Body of pancreas (tissue), 4 donors: ENCODE measurements around the gene AP1M2. TPM values are rescaled to one million over a fixed set of nuclear protein-coding genes. Genes with fewer than 3 reads are reported as not detected.

ENCODE experiments used
- ATAC-seq: fragments of 150-250 bp; one replicate; pipeline ENCODE4 v1.9.1; 2016
- DNase-seq, 4 donors: peaks; one replicate each; pipeline ENCODE4 v3.0.0-alpha.2; 2019
- H3K27ac ChIP-seq, 4 donors: fragments of 200-600 bp; sonication (generic); 1 replicate in 3 of 4; 2 replicates in 1 of 4; pipeline versions ENCODE4 v1.5.1 to v1.6.1; 2016 to 2019; ENCODE audit warnings: mild to moderate bottlenecking in 1 of 4, mixed read lengths in 1 of 4, moderate library complexity in 1 of 4
- H3K27me3 ChIP-seq, 2 donors: fragments of 200-600 bp; sonication (generic); one replicate each; pipeline ENCODE4 v1.6.0; 2016; ENCODE audit warnings: mild to moderate bottlenecking in 1 of 2
- H3K36me3 ChIP-seq, 2 donors: fragments of 200-600 bp; sonication (generic); replicated peaks in 1 of 2; 2 replicates each; pipeline ENCODE4 v1.5.1; 2016; ENCODE audit warnings: low read depth in 2 of 2; ENCODE audit not compliant: insufficient read depth in 1 of 2
- H3K4me1 ChIP-seq: fragments of 200-600 bp; sonication (generic); one replicate; pipeline ENCODE4 v1.6.0; 2016
- H3K4me3 ChIP-seq, 2 donors: fragments of 200-600 bp; sonication (generic); 1 replicate in 1 of 2; 2 replicates in 1 of 2; pipeline ENCODE4 v1.5.1; 2016 to 2019
- H3K9me3 ChIP-seq, 3 donors: fragments of 200-600 bp; sonication (generic); 1 replicate in 2 of 3; 2 replicates in 1 of 3; pipeline ENCODE4 v1.5.1; 2016
- POLR2A ChIP-seq, 3 donors: fragments of 450-650 bp; IDR thresholded peaks; one replicate each; pipeline ENCODE4 v1.6.1; 2016; ENCODE audit warnings: antibody characterized with exemption in 3 of 3, mild to moderate bottlenecking in 2 of 3
- WGBS, 2 donors: methylation state at CpG; one replicate each; pipeline ENCODE4 v1.1.5; 2017; 5-methylcytosine and 5-hydroxymethylcytosine counted together
- intact Hi-C: fragments of 100-400 bp; cut with DNase I; formaldehyde crosslinking; loops from one replicate; pipeline ENCODE4 v1.15.1; 2023
- total RNA-seq, 2 donors: library from RNA; depleted of rRNA; stranded (reverse); fragments of >200 nt; gene quantifications; one replicate each; pipeline ENCODE4 v1.1.0, GENCODE V29; 2016
- TF ChIP-seq, protein P1 (sequence below), 7 experiments: fragments of 450-650 bp in 4 of 7; fragments of 200-600 bp in 3 of 7; sonication (generic) in 3 of 7; IDR thresholded peaks; one replicate each; pipeline ENCODE4 v1.5.1; 2016 to 2019; ENCODE audit warnings: antibody characterized with exemption in 7 of 7

Gene AP1M2
- total RNA-seq, 2 donors from 2014 or later: 25.7 to 30.6 TPM

DNA sequence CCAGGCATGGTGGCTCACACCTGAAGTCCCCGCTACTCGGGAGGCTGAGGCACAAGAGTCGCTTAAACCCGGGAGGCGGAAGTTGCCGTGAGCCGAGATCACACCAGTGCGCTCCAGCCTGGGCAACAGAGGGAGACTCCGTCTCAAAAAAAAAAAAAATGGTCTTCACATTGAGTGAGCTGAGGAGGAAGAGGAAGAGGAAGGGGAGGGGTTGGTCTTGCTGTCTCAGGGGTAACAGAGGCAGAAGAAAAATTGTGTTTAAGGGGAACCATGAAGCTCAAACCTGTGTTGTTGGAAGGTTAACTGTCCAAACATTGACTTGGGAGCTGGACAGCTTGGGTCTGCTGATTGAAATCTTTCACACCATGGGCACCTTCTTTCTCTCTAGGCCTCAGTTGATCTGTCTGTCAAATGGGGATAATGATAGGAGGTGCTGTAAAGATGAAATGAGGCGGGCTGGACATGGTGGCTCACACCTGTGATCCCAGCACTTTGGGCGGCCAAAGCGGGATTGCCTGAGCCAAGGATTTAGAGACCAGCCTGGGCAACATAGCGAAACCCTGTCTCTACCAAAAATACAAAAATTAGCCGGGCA, 28.4 kb upstream of the AP1M2 start:
- H3K27me3 ChIP-seq: no peaks in the 10 kb centered on the region
- DNase-seq: no peak
- no peak for TF ChIP-seq POLR2A (IDR thresholded peaks at IDR 0.05)
- TF ChIP-seq, protein P1, sequence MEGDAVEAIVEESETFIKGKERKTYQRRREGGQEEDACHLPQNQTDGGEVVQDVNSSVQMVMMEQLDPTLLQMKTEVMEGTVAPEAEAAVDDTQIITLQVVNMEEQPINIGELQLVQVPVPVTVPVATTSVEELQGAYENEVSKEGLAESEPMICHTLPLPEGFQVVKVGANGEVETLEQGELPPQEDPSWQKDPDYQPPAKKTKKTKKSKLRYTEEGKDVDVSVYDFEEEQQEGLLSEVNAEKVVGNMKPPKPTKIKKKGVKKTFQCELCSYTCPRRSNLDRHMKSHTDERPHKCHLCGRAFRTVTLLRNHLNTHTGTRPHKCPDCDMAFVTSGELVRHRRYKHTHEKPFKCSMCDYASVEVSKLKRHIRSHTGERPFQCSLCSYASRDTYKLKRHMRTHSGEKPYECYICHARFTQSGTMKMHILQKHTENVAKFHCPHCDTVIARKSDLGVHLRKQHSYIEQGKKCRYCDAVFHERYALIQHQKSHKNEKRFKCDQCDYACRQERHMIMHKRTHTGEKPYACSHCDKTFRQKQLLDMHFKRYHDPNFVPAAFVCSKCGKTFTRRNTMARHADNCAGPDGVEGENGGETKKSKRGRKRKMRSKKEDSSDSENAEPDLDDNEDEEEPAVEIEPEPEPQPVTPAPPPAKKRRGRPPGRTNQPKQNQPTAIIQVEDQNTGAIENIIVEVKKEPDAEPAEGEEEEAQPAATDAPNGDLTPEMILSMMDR (IDR thresholded peaks at IDR 0.05): no peak
- H3K4me3 ChIP-seq: no peak overlapping the region
- no peak for ATAC-seq
- WGBS, 2 donors: 87 to 92% methylated on average over 14 of the region's 14 CpGs
- H3K36me3 ChIP-seq: no peaks in the 10 kb centered on the region
- H3K27ac ChIP-seq: peak overlapping the region in 1 of 4 donors; percentile 7
- intact Hi-C loops: no loop called here
- no peaks in the 10 kb centered on the region for H3K9me3 ChIP-seq
- H3K4me1 ChIP-seq: peaks cover 24% of the 10 kb centered on the region

- H3K27me3 ChIP-seq: no peaks in the 10 kb centered on the region
- intact Hi-C loops: no loop called here
- H3K27ac ChIP-seq: peak overlapping the region; percentile 27 to 86 (median 70)
- 17 to 30% methylated on average over 14 to 15 of the region's 15 CpGs for WGBS, 2 donors
- no peak overlapping the region for H3K4me3 ChIP-seq
- no peaks in the 10 kb centered on the region for H3K36me3 ChIP-seq
- DNase-seq (peak; percentile 96 to 97 (median 97)), ATAC-seq (peak; percentile 99)
- TF ChIP-seq, protein P1 (IDR thresholded peaks at IDR 0.05): peak in 1 of 7 experiments; percentile 8
- peak in 2 of 3 donors; percentile 25 to 54 for TF ChIP-seq POLR2A (IDR thresholded peaks at IDR 0.05)
- peaks cover 24% of the 10 kb centered on the region for H3K4me1 ChIP-seq
- H3K9me3 ChIP-seq: no peaks in the 10 kb centered on the region
These were observed 25.5 kb upstream of the AP1M2 start for GRCh38 chr19:10612499-10613119.

- peak overlapping the region in 3 of 4 donors; percentile 70 to 86 (median 71) for H3K27ac ChIP-seq
- peaks cover 24% of the 10 kb centered on the region for H3K4me1 ChIP-seq
- no peak for DNase-seq
These were observed 24.8 kb upstream of the AP1M2 start for GRCh38 chr19:10611907-10612306.

GRCh38 chr19:10604460-10604980, 17.4 kb upstream of the AP1M2 start:
- H3K27me3 ChIP-seq: no peaks in the 10 kb centered on the region
- H3K4me3 ChIP-seq: no peak overlapping the region
- WGBS, 2 donors: 75 to 89% methylated on average over 5 to 9 of the region's 9 CpGs
- H3K27ac ChIP-seq: peak overlapping the region; percentile 47 to 86 (median 66)
- H3K9me3 ChIP-seq: no peaks in the 10 kb centered on the region
- intact Hi-C loops: no loop called here
- ATAC-seq: no peak
- peaks cover 27% of the 10 kb centered on the region for H3K4me1 ChIP-seq
- peak in 1 of 4 donors; percentile 17 for DNase-seq
- no peaks in the 10 kb centered on the region for H3K36me3 ChIP-seq
- TF ChIP-seq POLR2A (IDR thresholded peaks at IDR 0.05): no peak
- TF ChIP-seq, protein P1 (IDR thresholded peaks at IDR 0.05): no peak

More at GRCh38 chr19:10611907-10612306, 24.8 kb upstream of the AP1M2 start:
- H3K4me3 ChIP-seq: no peak overlapping the region
- H3K27me3 ChIP-seq: no peaks in the 10 kb centered on the region
- H3K36me3 ChIP-seq: no peaks in the 10 kb centered on the region
- no peak for TF ChIP-seq POLR2A (IDR thresholded peaks at IDR 0.05)
- TF ChIP-seq, protein P1 (IDR thresholded peaks at IDR 0.05): peak in 1 of 7 experiments; percentile 3
- intact Hi-C loops: no loop called here
- ATAC-seq: no peak
- WGBS, 2 donors: 83 to 84% methylated on average over 5 of the region's 5 CpGs
- H3K9me3 ChIP-seq: no peaks in the 10 kb centered on the region
